HepG2 (cell line): ENCODE data around the gene RNF213. TPM values are rescaled to one million over a fixed set of nuclear protein-coding genes. Genes with fewer than 3 reads are reported as not detected.

Source experiments
- ATAC-seq: fragments of 200-7000 bp; cut with Tn5 transposase; 3 replicates; pipeline ENCODE4 v1.9.1; 2020; ENCODE audit warnings: mild to moderate bottlenecking, moderate library complexity
- BruUV-seq: library from RNA; stranded (reverse); fragments of 400-500 nt; replicated peaks from 2 replicates; lab custom pipeline; 2021; lab: Mats Ljungman, UMichigan
- CTCF ChIA-PET: fragments of 300-600 bp; formaldehyde crosslinking; extraction: SDS; loops from one replicate; lab custom pipeline; 2021; ENCODE audit warnings: low total read pairs, inconsistent platforms, low intra/inter-chr PET ratio; lab: Yijun Ruan, JAX
- POLR2A ChIA-PET: fragments of 350-600 bp; sonication (Branson Sonifier 250); formaldehyde crosslinking; loops from one replicate; lab custom pipeline; 2020; ENCODE audit warnings: antibody characterized with exemption, inconsistent platforms; lab: Yijun Ruan, JAX
- DNase-seq: peaks from one replicate; pipeline ENCODE4 v3.0.0-alpha.2; 2015; ENCODE audit warnings: low spot score
- FAIRE-seq: peaks from 3 replicates; lab custom pipeline; 2011; peaks lifted over from hg19 to GRCh38; lab: Jason Lieb, UNC
- H2AFZ ChIP-seq: one replicate; pipeline ENCODE4 v1.6.1; 2011; ENCODE audit warnings: low read length, inconsistent platforms
- H3K27ac ChIP-seq: fragments of 300-600 bp; 3 replicates; pipeline ENCODE4 v1.8.0; 2011; ENCODE audit warnings: mixed run types, mild to moderate bottlenecking, mixed read lengths, low read length, inconsistent platforms; ENCODE audit not compliant: insufficient read depth; ENCODE audit errors: extremely low read length
- H3K27me3 ChIP-seq, 2 experiments: fragments of 200-600 bp in 1 of 2; 2 replicates in 1 of 2; 3 replicates in 1 of 2; pipeline versions ENCODE4 v1.6.0 to v1.8.0; 2011; ENCODE audit warnings: low read length in 2 of 2, mild to moderate bottlenecking in 2 of 2, moderate library complexity in 2 of 2, inconsistent platforms in 1 of 2; ENCODE audit not compliant: insufficient read depth in 2 of 2, control insufficient read depth in 1 of 2
- H3K36me3 ChIP-seq, 2 experiments: fragments of 200-600 bp in 1 of 2; replicated peaks in 1 of 2; 2 replicates in 1 of 2; 3 replicates in 1 of 2; pipeline versions ENCODE4 v1.5.1 to v1.8.0; 2011; ENCODE audit warnings: low read length in 2 of 2, inconsistent platforms in 1 of 2; ENCODE audit not compliant: insufficient read depth in 2 of 2, control insufficient read depth in 1 of 2
- H3K4me1 ChIP-seq: 2 replicates; pipeline ENCODE4 v1.5.1; 2012; ENCODE audit warnings: low read length, inconsistent platforms; ENCODE audit not compliant: insufficient read depth
- H3K4me2 ChIP-seq: 2 replicates; pipeline ENCODE4 v1.6.0; 2011; ENCODE audit warnings: low read depth, low read length, inconsistent platforms
- H3K4me3 ChIP-seq, 3 experiments: fragments of 200-600 bp in 1 of 3; sonication (generic), shearing (Covaris generic) in 1 of 3; replicated peaks in 1 of 3; 2 replicates each; pipeline ENCODE4 v1.5.1; 2011 to 2016; ENCODE audit warnings: low read length in 3 of 3, inconsistent platforms in 2 of 3, low read depth in 2 of 3, mild to moderate bottlenecking in 2 of 3, control low read depth in 1 of 3, mixed read lengths in 1 of 3; ENCODE audit not compliant: insufficient read depth in 1 of 3
- H3K79me2 ChIP-seq: one replicate; pipeline ENCODE4 v1.6.1; 2011; ENCODE audit warnings: low read length, inconsistent platforms; ENCODE audit not compliant: insufficient read depth
- H3K9ac ChIP-seq: 2 replicates; pipeline ENCODE4 v1.6.0; 2011; ENCODE audit warnings: mild to moderate bottlenecking, low read depth, low read length, inconsistent platforms; ENCODE audit not compliant: insufficient read depth
- H3K9me3 ChIP-seq: 2 replicates; pipeline ENCODE4 v1.5.1; 2012; ENCODE audit warnings: mild to moderate bottlenecking, low read length
- H4K20me1 ChIP-seq: 2 replicates; pipeline ENCODE4 v1.6.0; 2011; ENCODE audit warnings: inconsistent platforms, mild to moderate bottlenecking, low read length, moderate library complexity; ENCODE audit not compliant: insufficient read depth
- AGO2 ChIP-seq: fragments of 200-400 bp; formaldehyde crosslinking; optimal IDR thresholded peaks from 2 replicates; pipeline ENCODE3; 2017; ENCODE audit warnings: mild to moderate bottlenecking, low read depth, low read length, moderate library complexity
- ESRRA ChIP-seq: sonication (generic); formaldehyde crosslinking; IDR thresholded peaks from 2 replicates; pipeline ENCODE4 v1.5.1; 2020; ENCODE audit warnings: mild to moderate bottlenecking, low read depth, missing genetic modification reagents
- MEIS1 ChIP-seq: sonication (generic); formaldehyde crosslinking; IDR thresholded peaks from 2 replicates; pipeline ENCODE4 v1.9.0; 2021; ENCODE audit warnings: mild to moderate bottlenecking, missing genetic modification reagents, moderate library complexity, borderline replicate concordance
- RXRA ChIP-seq: sonication (generic); formaldehyde crosslinking; IDR thresholded peaks from 2 replicates; pipeline ENCODE4 v1.5.1; 2020; ENCODE audit warnings: missing genetic modification reagents
- TARDBP ChIP-seq: sonication (generic); formaldehyde crosslinking; IDR thresholded peaks from 2 replicates; pipeline ENCODE4 v1.8.0; 2022; ENCODE audit warnings: mild to moderate bottlenecking, missing genetic modification reagents
- TSC22D2 ChIP-seq: sonication (generic); formaldehyde crosslinking; IDR thresholded peaks from 2 replicates; pipeline ENCODE4 v1.5.1; 2020; ENCODE audit warnings: missing genetic modification reagents, mild to moderate bottlenecking, borderline replicate concordance
- WGBS: methylation state at CpG from one replicate; pipeline ENCODE4 v1.1.6; 2017; ENCODE audit warnings: low lambda C conversion rate; 5-methylcytosine and 5-hydroxymethylcytosine counted together
- in situ Hi-C: cut with HindIII; loops from 2 replicates; pipeline ENCODE4 v1.10.0; 2017; ENCODE audit warnings: low pct_unique_long_range_greater_than_20kb; ENCODE audit not compliant: extremely low pct_ligation_motif_present
- intact Hi-C: fragments of 100-400 bp; cut with micrococcal nuclease; formaldehyde crosslinking; loops from one replicate; pipeline ENCODE4 v1.10.0; 2022; ENCODE audit not compliant: unreplicated experiment
- polyA plus RNA-seq, 8 experiments: library from polyadenylated mRNA; depleted of rRNA in 3 of 8; stranded (reverse) in 7 of 8; unstranded in 1 of 8; fragments of >200 nt; fragmentation: Illumina TruSeq in 4 of 8; extraction: Trizol in 4 of 8; gene quantifications; 2 replicates each; pipeline versions ENCODE4 v1.2.1 to v1.2.3, GENCODE V29; 2011 to 2016; ENCODE audit warnings: low read depth in 4 of 8, missing spikeins in 1 of 8, mixed read lengths in 1 of 8; ENCODE audit not compliant: insufficient read depth in 1 of 8
- total RNA-seq, 5 experiments: library from RNA; depleted of rRNA; stranded (reverse); fragments of >200 nt; fragmentation: Illumina TruSeq; extraction: Trizol; gene quantifications; 2 replicates each; pipeline ENCODE4 v1.2.3, GENCODE V29; 2016; ENCODE audit warnings: low read depth in 1 of 5
- TF ChIP-seq, protein P1 (sequence below): sonication (generic); formaldehyde crosslinking; IDR thresholded peaks from 2 replicates; pipeline ENCODE4 v1.4.0; 2020; ENCODE audit warnings: low read depth, missing genetic modification reagents
- TF ChIP-seq, protein P2 (sequence below): fragments of 450-650 bp; IDR thresholded peaks from 2 replicates; pipeline ENCODE4 v1.6.1; 2017

Gene RNF213
- total and polyA plus RNA-seq, 2 of the 13 experiments (the other 11 are each of a cell fraction or from before 2014, with no cell fraction given): 38.6 to 38.7 TPM

DNA sequence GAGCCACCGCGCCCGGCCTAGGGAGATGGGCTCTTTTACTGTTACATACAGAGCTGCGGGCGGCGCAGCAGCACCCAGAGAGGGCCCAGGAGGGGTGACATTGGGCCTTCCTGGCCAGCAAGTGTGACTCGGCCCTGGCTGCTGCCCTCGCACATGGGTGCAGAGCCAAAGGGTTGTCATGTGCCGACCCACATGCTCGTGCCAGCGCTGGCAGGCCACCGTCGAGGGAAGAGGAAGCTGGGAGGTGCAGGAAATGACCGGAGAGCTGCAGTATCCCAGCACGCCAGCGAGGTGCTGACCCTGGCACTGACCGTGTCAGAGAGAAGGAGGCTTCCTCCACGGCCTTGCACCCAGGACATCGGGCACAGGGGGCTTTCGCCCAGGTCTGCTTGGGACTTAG lies 162.3 kb downstream of the RNF213 start:
- Histone ChIP-seq H2AFZ (no peak overlapping the region), H3K27me3 (no peaks in the 10 kb centered on the region), H3K9ac (no peak overlapping the region)
- intact Hi-C loops: no loop called here
- ChIA-PET POLR2A (interaction anchor here (0.6 kb wide), 1 partner anchor 27 kb away, joined by 3 read pairs; no protein-coding TSS in a partner anchor), CTCF (interaction anchor here (1.2 kb wide), 1 partner anchor 152 kb away, joined by 4 read pairs; no protein-coding TSS in a partner anchor)
- FAIRE-seq: no peak
- WGBS: 85% methylated on average over 15 of the region's 20 CpGs
- TF ChIP-seq TARDBP (CRISPR knock-in tag): no peak
- TF ChIP-seq ESRRA: no peak
- peak; percentile 43 for TF ChIP-seq AGO2
- TF ChIP-seq, protein P1, sequence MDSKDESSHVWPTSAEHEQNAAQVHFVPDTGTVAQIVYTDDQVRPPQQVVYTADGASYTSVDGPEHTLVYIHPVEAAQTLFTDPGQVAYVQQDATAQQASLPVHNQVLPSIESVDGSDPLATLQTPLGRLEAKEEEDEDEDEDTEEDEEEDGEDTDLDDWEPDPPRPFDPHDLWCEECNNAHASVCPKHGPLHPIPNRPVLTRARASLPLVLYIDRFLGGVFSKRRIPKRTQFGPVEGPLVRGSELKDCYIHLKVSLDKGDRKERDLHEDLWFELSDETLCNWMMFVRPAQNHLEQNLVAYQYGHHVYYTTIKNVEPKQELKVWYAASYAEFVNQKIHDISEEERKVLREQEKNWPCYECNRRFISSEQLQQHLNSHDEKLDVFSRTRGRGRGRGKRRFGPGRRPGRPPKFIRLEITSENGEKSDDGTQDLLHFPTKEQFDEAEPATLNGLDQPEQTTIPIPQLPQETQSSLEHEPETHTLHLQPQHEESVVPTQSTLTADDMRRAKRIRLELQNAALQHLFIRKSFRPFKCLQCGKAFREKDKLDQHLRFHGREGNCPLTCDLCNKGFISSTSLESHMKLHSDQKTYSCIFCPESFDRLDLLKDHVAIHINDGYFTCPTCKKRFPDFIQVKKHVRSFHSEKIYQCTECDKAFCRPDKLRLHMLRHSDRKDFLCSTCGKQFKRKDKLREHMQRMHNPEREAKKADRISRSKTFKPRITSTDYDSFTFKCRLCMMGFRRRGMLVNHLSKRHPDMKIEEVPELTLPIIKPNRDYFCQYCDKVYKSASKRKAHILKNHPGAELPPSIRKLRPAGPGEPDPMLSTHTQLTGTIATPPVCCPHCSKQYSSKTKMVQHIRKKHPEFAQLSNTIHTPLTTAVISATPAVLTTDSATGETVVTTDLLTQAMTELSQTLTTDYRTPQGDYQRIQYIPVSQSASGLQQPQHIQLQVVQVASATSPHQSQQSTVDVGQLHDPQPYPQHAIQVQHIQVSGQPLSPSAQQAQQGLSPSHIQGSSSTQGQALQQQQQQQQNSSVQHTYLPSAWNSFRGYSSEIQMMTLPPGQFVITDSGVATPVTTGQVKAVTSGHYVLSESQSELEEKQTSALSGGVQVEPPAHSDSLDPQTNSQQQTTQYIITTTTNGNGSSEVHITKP (CRISPR knock-in tag): no peak
- TF ChIP-seq RXRA: peak; percentile 35; the same call in 1 of the 2 replicates
- TF ChIP-seq MEIS1 (CRISPR knock-in tag): no peak
- no peak for TF ChIP-seq TSC22D2 (CRISPR knock-in tag)
- TF ChIP-seq, protein P2, sequence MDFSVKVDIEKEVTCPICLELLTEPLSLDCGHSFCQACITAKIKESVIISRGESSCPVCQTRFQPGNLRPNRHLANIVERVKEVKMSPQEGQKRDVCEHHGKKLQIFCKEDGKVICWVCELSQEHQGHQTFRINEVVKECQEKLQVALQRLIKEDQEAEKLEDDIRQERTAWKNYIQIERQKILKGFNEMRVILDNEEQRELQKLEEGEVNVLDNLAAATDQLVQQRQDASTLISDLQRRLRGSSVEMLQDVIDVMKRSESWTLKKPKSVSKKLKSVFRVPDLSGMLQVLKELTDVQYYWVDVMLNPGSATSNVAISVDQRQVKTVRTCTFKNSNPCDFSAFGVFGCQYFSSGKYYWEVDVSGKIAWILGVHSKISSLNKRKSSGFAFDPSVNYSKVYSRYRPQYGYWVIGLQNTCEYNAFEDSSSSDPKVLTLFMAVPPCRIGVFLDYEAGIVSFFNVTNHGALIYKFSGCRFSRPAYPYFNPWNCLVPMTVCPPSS: no peak
- TF ChIP-seq, all 625 proteins: peak for 2
- no peak for ATAC-seq
- no peak overlapping the region for H3K4me2 ChIP-seq
- BruUV-seq: no TSS peak
- no peaks in the 10 kb centered on the region for H3K79me2 ChIP-seq
- DNase-seq: no peak
- in situ Hi-C loops: no loop called here
- no peaks in the 10 kb centered on the region for H4K20me1 ChIP-seq
- H3K9me3 ChIP-seq: no peaks in the 10 kb centered on the region
- H3K36me3 ChIP-seq: peaks cover 3 to 6% of the 10 kb centered on the region in 2 experiments; a peak in 2 of 5 replicates
- no peaks in the 10 kb centered on the region for H3K4me1 ChIP-seq
- H3K4me3 ChIP-seq: no peak overlapping the region
- no peak overlapping the region for H3K27ac ChIP-seq
